HG03432 (cell line): ENCODE results near the gene FAM13A.
"Not testable (repeated sequence)": the region's sequence is repeated elsewhere in the genome, so short reads cannot be mapped to it uniquely, and the experiment has no call there.

ENCODE experiments used
- ATAC-seq: cut with Tn5 transposase; IDR thresholded peaks from one replicate; pipeline ENCODE4 v1.9.1; 2021; ENCODE audit warnings: mild to moderate bottlenecking, moderate library complexity; ENCODE audit not compliant: unreplicated experiment

The FAM13A gene

GRCh38 chr4:88858752-88859151 is 198.2 kb downstream of the FAM13A start:
- peak; percentile 95 for ATAC-seq

GRCh38 chr4:88857588-88857987 is 199.4 kb downstream of the FAM13A start:
- no peak for ATAC-seq

- no peak for ATAC-seq
Measured at GRCh38 chr4:88854481-88854880, 202.5 kb downstream of the FAM13A start.

GRCh38 chr4:88853583-88853982 is 203.4 kb downstream of the FAM13A start:
- not testable (repeated sequence) for ATAC-seq

GRCh38 chr4:88846206-88846790 is 210.7 kb downstream of the FAM13A start:
- no peak for ATAC-seq

- no peak for ATAC-seq
Measured at GRCh38 chr4:88843067-88843685, 213.8 kb downstream of the FAM13A start.

GRCh38 chr4:88841635-88842034 is 215.3 kb downstream of the FAM13A start:
- no peak for ATAC-seq

- no peak for ATAC-seq
Measured at GRCh38 chr4:88836216-88836615, 220.8 kb downstream of the FAM13A start.

- no peak for ATAC-seq
Measured at GRCh38 chr4:88831031-88831430, 226.0 kb downstream of the FAM13A start.

- no peak for ATAC-seq
Measured at GRCh38 chr4:88830598-88830997, 226.4 kb downstream of the FAM13A start.

- no peak for ATAC-seq
Measured at GRCh38 chr4:88828842-88829571, 228.0 kb downstream of the FAM13A start.

GRCh38 chr4:88827442-88827841 is 229.5 kb downstream of the FAM13A start:
- no peak for ATAC-seq

- ATAC-seq = no peak
Measured at GRCh38 chr4:88826771-88827170, 230.2 kb downstream of the FAM13A start.

- ATAC-seq = no peak
Measured at GRCh38 chr4:88825931-88826330, 231.1 kb downstream of the FAM13A start.

GRCh38 chr4:88823058-88823919 is 233.7 kb downstream of the FAM13A start:
- ATAC-seq = peak; percentile 96

GRCh38 chr4:88822034-88822789 is 234.8 kb downstream of the FAM13A start:
- no peak for ATAC-seq

GRCh38 chr4:88821522-88821921 is 235.5 kb downstream of the FAM13A start:
- no peak for ATAC-seq

- no peak for ATAC-seq
Measured at GRCh38 chr4:88820698-88821415, 236.1 kb downstream of the FAM13A start.

GRCh38 chr4:88819818-88820697 is 236.9 kb downstream of the FAM13A start:
- ATAC-seq = no peak
